ENCODE measurements around the gene SLC25A34. TPM values are rescaled to one million over a fixed set of nuclear protein-coding genes. Genes with fewer than 3 reads are reported as not detected.

SLC25A34 gene
- total RNA-seq, 1 donor from 2014 or later: 1.5 TPM

DNA sequence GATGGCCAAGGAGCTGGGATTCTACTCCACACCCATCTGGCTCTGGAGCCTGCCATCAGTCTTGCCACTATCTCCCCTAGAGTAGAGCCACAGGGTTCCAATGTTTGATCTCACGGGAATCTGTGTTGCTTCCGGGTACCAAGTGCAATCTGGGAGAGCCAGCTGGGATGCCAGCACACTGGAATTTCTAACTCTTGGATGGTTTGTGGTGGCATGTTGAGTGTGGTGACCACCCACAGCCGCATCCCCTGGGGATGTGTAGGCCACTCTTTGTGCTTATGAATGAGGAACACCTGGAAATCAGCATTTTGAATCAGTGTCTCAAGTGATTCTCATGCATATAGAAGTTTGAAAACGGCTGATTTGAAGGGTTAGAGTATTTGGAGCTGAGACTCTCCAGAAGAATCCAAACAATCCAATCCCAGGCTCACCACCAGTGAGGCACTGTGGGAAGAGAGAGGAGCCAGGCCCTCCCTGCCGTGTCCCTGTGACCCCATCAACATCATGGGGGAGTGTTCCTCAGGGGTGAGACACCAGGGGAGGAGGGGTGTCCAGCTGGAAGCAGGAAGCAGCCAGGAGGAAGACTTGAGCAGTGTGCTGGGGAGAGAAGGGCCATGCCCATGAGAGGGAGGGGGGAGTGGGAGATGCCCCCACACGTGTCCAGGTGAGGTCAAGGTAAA lies 35.9 kb downstream of the SLC25A34 start:
- Mint-ChIP-seq H3K4me3 (no peak overlapping the region), H3K4me1 (no peaks in the 10 kb centered on the region), H3K36me3 (ENCODE audit: low read depth) (no peaks in the 10 kb centered on the region), H3K27me3 (peaks cover 4% of the 10 kb centered on the region), H3K27ac (no peak overlapping the region), H3K9me3 (no peaks in the 10 kb centered on the region)
- intact Hi-C loops (cut with micrococcal nuclease): no loop called here
- DNase-seq: no peak

- H3K4me3 Mint-ChIP-seq: no peak overlapping the region
- intact Hi-C loops (cut with micrococcal nuclease): no loop called here
- peaks cover 7% of the 10 kb centered on the region for H3K27me3 Mint-ChIP-seq
- H3K9me3 Mint-ChIP-seq: no peaks in the 10 kb centered on the region
- no peak overlapping the region for H3K27ac Mint-ChIP-seq
- no peaks in the 10 kb centered on the region for H3K36me3 Mint-ChIP-seq (ENCODE audit: low read depth)
- no peak for DNase-seq
- no peaks in the 10 kb centered on the region for H3K4me1 Mint-ChIP-seq
Measured at GRCh38 chr1:15775706-15776105, 39.6 kb downstream of the SLC25A34 start.

DNA sequence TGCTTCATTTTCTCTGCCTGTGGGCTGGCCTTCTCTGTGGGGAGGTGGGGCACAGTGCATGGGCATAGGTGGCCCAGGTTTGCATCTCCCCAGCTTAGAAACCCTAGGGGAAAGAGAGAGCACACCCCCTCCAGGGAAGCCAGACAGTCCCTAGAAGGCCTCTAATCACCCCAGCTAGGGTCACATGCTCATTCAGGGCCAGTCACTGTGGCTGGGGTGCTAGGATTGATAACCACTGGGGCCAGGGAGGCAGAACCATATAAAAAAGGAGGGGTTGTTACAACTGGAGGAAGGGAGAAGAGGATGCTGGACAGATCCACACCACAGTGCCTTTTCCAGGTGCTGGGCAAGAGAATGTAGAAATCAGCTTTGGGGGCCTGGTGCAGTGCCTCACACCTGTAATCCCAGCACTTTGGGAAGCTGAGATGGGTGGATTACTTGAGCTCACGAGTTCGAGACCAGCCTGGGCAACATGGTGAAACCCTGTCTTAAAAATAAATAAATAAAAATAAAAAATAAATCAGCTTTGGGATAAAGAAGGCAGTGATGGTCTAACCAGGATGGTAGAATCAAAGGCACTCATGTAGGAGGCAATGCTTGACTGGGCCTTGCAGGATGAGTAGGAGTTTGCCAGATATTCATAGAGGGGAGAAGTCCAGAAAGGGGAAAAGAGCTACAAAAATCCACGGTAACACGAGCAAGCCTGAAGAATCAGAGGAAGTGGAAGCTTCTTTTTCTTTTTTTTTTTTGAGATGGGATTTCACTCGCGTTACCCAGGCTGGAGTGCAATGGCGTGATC lies 42.0 kb downstream of the SLC25A34 start:
- no peak for DNase-seq
- Mint-ChIP-seq H3K36me3 (ENCODE audit: low read depth) (no peaks in the 10 kb centered on the region), H3K9me3 (no peaks in the 10 kb centered on the region), H3K4me1 (no peaks in the 10 kb centered on the region), H3K4me3 (no peak overlapping the region), H3K27ac (no peak overlapping the region), H3K27me3 (peaks cover 3% of the 10 kb centered on the region)
- intact Hi-C loops (cut with micrococcal nuclease): no loop called here

- Mint-ChIP-seq H3K4me1 (no peaks in the 10 kb centered on the region), H3K27ac (no peak overlapping the region), H3K9me3 (no peaks in the 10 kb centered on the region), H3K36me3 (ENCODE audit: low read depth) (no peaks in the 10 kb centered on the region), H3K27me3 (peaks cover 2% of the 10 kb centered on the region), H3K4me3 (no peak overlapping the region)
- no peak for DNase-seq
- intact Hi-C loops (cut with micrococcal nuclease): no loop called here
Measured at GRCh38 chr1:15785683-15786082, 49.6 kb downstream of the SLC25A34 start.

- H3K27ac Mint-ChIP-seq: no peak overlapping the region
- intact Hi-C loops (cut with micrococcal nuclease): no loop called here
- H3K4me1 Mint-ChIP-seq: no peaks in the 10 kb centered on the region
- peaks cover 5% of the 10 kb centered on the region for H3K27me3 Mint-ChIP-seq
- no peaks in the 10 kb centered on the region for H3K9me3 Mint-ChIP-seq
- no peak overlapping the region for H3K4me3 Mint-ChIP-seq
- DNase-seq: no peak
- no peaks in the 10 kb centered on the region for H3K36me3 Mint-ChIP-seq (ENCODE audit: low read depth)
Measured at GRCh38 chr1:15786581-15786980, 50.5 kb downstream of the SLC25A34 start.

- Mint-ChIP-seq H3K4me3 (no peak overlapping the region), H3K27ac (no peak overlapping the region), H3K9me3 (no peaks in the 10 kb centered on the region), H3K36me3 (ENCODE audit: low read depth) (no peaks in the 10 kb centered on the region), H3K27me3 (peaks cover 5% of the 10 kb centered on the region), H3K4me1 (peaks cover 2% of the 10 kb centered on the region)
- intact Hi-C loops (cut with micrococcal nuclease): no loop called here
- no peak for DNase-seq
Measured at GRCh38 chr1:15788624-15789301, 52.7 kb downstream of the SLC25A34 start.

Other genes with a start within 250 kb of the SLC25A34 start
- gene CASP9, start 212.0 kb upstream of the SLC25A34 start, total RNA-seq: 15.7 and 17.3 TPM in 2 replicates
- gene DNAJC16, start 209.4 kb upstream of the SLC25A34 start, total RNA-seq: 15.4 and 16.3 TPM in 2 replicates
- gene AGMAT, start 151.2 kb upstream of the SLC25A34 start, total RNA-seq: 31.0 and 31.5 TPM in 2 replicates
- gene DDI2, start 118.8 kb upstream of the SLC25A34 start, total RNA-seq: 50.5 and 53.0 TPM in 2 replicates
- 59.9 and 60.3 TPM in 2 replicates for gene PLEKHM2, start 51.9 kb upstream of the SLC25A34 start, total RNA-seq
- not detected in 2 replicates for gene TMEM82, start 6.2 kb downstream of the SLC25A34 start, total RNA-seq
- not detected in 2 replicates for gene FBLIM1, start 22.5 kb downstream of the SLC25A34 start, total RNA-seq
- 1.5 TPM in 2 replicates for gene UQCRHL, start 71.4 kb downstream of the SLC25A34 start, total RNA-seq
- gene SPEN, start 111.4 kb downstream of the SLC25A34 start, total RNA-seq: 89.1 and 94.1 TPM in 2 replicates
- gene ZBTB17, start 239.8 kb downstream of the SLC25A34 start, total RNA-seq: 60.9 and 63.9 TPM in 2 replicates